GM18499 (cell line): Measurements from ENCODE around the gene COL9A3.

Experiments used
- ATAC-seq: cut with Tn5 transposase; IDR thresholded peaks from one replicate; pipeline ENCODE4 v1.9.1; 2021; ENCODE audit warnings: moderate number of reproducible peaks; ENCODE audit not compliant: insufficient read depth, unreplicated experiment

The COL9A3 gene

DNA sequence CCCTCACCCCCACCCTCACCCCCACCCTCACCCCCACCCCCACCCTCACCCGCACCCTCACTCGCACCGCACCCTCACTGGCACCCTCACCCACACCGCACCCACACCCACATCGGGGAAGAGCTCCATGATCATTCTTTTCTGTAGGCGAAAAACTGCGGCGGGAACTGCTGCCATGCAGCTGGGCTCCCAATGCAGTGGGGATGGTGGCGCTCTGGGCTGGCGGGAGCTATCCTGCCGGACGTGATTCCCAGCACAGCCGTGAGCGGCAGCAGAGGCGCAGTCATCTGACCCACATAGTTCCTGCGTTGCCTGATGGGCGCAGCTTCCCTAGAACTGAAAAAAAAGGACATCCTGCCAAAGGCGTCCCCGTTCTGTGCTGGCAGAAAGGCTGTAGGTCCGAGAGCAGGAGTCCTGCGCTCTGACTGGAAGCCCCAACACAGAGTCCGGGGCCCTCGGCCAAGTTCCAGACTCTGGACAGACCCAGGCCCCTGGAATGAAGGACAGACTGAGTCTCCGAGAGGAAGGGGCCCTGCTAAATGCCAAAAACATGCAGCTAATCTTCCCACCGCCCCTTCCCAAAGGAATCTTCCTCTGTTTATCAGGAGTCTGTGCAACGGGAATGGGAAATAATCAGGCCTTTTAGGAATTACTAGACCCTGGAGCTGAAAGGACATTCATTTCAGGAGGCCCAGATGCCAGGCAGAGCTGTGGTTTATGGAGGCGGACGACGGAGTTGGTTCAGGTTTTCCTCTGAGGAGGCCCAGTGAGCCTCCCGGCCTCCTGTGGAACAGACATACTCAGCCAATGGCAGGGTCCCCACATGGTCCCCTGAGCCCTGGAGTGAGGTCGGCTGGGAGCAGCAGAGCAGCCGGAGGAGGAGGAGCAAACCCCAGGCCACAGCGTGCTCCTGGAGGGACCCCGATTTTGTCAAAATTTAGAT, 58.8 kb downstream of the COL9A3 start:
- no peak for ATAC-seq

DNA sequence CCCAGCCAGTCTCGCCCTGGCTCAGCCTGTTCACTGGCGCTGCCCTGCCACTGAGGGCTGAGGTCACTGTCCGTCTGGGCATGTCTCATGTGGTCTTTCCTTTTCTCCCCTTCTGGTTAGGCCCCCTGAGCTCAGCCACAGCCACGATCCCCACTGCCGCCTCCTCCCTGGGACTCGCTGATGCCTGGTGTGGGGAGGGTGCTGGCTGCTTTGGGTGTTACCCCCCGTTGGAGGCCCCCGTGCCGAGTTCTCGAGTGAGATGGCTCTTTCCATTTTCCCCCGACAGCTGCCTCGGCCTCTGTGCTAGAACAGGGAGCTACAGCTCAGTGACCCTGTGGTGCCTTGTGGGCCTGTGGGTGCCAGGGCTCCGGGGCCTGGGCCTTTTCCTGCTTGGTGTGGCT, 59.7 kb downstream of the COL9A3 start:
- ATAC-seq: no peak

DNA sequence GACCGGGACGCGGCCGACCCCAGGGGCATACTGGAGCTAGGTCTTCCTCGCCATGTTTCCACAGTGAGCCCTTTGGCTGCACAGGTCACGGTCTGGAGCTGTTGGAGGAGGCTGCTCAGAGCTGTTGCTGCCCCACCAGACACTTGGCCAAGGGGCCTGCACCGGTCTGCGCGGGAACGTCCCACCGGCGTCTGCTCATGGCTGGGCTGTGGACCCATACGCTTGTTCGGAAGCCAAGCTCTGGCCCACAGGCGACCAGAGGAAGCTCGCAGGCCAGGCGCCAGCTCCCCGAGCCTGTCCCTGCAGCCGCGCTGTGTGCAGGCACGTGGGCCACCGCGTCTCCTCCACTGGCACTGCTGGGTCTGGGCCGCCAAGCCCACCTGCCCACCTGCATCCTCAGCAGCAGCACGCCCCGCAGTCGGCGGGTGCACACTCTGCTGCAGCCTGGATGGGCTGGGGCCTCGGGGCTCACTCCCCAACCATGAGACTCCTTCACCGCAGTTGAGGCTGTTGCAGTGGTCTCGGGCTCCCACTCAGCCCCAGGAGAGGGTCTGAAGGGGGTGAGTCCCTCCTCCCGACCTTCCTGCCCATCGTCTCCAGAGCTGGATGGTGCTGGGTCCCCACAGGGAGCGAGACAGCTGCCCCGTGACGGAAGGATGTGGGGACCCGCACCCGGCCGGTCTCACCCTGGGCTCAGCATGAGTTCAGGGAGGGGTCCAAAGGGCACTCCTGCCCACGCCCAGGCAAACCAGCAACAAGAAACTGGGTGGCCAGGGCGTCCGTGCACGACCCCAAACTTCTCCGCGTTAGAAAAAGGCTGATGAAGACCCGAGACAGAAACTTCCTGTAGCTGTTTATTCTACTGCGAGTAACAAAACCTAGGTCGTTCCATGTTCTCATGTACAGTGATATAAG, 60.3 kb downstream of the COL9A3 start:
- no peak for ATAC-seq

DNA sequence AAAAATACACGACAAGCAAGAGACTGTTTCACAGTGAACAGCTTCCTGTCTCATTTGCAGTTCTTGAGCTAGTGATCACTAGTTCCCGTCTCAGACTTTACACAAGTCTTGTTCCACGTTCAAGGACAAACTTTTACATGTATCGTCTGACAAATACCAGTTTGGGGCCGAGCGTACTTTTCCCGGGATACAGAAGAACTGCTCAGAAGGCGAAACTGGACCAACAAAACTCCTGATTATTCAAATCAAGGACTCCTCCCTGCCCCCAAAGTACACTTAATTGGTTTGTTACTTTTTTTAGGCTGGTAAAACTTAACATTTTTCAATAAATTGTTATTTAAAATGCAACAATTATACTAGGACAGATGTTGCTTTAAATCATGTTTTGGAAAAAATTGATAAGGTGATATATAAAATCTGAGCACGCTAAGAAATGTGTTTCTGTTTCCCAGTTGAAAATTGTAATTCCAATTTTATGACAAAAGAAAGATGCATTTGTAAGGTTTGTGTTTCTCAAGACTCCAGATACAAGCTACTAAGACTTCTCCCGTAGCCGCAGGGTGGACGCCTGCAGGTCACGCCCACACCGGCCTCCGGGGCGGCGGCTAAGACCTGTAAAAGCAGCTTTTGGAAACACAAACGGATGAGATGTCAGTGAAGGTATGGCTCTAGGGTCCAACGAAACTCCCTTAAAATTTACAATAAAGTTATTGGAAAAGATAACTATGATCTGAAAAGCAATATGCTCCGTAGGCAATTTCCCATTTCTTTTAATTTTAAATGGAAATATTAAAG, 61.6 kb downstream of the COL9A3 start:
- ATAC-seq: no peak

DNA sequence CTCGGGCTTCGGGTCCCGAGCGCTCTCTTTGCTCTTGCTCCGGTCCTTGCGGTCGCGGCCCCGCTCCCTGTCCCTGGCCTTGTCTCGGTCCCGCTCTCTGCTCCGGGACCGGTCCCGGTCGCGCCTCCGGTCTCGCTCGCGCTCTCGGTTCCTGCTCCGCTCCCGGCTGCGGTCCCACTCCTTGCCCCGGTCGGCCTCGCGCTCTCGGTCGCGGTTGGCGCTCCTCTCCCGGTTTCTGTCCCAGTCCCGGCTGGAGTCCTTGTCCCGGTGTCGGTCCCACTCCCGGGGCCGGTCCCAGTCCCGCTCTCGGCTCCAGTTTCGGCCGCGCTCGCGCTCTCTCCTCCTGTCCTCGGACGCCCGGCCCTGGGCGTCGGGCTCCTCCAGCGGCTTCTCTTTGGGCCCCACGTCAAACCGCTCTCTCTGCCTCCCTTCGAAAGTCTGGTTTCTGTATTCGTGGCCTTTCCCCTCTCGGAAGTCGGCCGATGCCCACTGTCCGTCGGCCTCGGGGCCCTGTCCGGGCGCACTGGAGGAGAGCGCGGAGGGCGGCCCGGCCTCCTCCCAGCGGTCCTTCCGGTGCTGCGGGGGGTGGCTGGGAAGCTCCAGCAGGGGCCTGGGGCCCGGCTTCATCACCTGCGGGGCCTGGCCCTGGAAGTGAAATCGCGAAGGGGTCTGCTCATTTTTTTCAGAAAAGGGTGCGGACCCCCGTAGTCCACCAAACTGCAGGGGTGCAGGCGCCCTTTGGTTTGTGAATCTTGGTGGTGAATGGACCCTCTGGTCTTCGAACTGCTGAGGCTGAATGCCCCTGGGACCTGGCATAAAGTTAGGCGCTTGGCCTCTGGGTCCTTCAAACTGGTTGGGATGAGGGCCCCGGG, 62.7 kb downstream of the COL9A3 start:
- no peak for ATAC-seq

DNA sequence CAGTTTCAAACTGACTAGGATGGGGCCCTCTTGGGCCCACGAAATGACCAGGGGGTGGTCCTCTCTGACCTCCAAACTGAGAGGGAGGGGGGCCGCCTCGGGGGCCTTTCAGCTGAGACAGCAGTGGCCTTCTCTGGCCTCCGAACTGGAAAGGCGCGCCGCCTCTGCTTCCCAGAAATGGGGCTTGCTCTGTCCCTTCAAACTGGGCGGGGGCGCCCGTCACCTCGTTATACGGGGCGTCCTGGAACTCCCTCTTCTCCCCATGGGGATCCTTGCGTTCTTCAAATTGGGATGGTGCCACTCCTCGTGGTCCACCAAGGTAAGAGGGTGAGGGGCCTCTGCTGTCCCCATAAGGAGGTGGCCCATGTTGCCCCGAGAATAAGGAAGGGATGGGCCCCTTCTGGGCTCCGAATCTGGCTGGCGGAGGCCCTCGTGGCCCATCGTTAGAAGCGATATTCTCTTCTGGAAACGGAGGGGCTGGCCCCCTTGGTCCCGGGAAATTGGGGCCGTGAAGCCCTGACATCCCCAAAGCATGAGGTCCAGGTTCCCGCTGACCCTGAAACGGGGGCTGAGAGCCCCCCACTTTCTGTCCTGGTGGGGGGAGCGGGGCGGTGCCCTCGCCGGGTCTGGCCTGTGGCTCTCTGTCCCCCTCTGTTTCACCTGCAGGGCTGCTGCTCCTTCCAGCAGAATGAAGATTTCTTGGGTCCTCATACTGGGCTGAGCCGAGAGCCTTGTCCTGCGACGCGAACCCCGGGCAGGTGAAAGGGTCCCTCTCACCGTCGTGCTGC, 63.5 kb downstream of the COL9A3 start:
- ATAC-seq: no peak

DNA sequence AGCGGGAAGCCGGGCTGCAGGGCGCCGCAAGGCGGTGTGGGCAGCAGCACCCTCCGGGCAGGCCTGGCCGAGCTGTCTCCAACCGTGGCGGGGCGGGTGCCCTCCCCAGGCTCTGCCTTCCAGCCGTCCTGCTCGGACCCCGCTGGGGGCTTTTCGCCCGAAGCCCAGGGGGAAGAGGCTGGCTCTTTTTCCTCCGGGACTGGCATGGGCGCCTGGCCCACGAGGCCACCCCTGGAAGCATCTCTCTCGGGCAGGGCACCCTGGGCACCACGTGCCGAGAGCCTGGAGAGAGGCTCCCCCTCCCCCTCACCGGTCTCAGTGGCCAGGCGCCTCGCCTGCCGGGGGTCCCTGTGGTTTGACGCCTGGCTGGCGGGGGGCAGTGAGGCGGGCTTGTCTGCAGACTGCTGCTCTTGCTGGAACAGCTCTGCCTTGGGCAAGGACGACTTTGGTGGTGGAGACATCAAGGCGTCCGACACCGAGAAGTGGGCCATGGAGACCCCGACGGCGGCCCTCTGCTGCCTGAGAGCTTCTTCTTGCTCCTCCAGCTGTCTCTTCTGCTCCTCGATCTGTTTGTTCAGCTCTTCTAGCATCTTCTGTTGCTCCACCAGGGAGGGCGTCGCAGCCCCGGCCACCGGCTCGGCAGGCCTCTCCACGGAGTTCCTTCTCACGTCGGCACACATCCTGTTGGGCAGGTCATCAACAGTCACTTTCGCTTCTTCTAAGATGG, 64.2 kb downstream of the COL9A3 start:
- ATAC-seq: no peak

DNA sequence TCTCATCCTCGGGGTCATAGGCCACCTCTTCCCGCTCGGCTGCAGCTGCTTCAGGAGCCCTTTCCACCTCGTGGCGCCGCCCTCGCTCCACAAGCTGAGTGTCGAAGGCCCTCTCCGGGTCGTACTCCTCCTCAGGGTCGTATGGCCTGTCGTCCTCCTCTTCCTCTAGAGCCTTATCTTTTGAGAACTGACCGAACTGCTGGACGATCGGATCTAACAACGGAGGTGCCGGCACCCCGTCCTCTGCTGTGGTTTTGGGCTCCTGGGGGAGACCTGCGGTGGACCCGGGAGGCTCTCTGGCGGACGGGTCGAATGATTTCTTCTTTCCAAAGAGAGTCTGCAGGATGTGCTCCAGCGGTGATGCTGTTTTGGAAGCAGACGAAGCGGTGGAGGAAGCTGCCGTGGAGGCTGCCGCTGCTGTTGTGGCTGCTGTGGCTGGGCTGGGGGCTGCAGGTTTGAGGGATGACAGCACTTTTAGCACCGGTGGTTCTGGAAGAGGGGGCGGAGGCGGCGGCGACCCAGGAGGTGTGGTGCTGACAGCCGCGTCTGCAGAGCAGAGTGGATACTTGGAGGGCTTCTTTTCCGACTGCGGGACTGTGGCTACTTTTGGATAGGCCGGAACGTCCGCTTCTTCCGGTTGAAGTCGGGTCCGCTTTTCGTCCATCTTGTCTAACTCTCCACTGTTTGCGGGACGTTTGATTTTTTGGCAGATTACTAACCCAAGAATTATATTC, 65.0 kb downstream of the COL9A3 start:
- no peak for ATAC-seq

DNA sequence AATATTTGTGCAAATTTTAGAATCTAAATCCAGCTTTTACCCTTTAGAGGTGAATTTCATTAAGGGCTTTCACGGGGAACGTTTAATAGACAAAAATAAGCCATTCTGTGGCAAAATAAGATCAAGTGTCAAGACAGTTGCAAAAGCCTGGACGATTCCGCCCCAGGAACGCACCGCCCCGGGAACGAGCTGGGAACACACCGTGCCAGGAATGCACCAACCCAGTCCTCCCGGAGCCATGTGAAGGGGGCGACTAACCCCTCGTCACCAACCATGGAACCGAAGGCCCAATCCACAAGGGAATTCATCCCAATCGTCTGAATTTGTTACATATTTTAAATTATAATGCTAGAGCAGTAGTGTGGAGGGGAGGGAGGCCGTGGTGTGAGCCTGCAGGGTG, 65.6 kb downstream of the COL9A3 start:
- no peak for ATAC-seq

DNA sequence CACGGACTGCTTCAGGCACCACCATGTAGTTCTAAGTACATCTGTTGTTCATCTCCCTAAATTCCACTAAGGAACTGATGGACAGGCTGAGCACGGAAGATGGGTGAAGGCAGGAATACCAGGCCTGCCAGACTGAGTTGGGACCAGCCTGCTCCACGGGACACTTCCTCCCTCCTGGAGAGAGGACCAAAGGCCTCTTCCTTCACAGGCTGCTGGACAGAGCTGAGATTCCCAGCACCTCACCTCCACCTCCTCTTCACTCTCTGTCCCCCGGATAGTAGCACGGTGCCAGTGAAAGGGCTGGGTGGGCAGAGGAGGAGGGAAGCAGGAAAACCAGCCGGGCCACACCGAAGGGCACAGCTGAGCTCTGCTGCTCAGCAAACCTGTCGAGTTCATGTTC, 67.7 kb downstream of the COL9A3 start:
- ATAC-seq: no peak

DNA sequence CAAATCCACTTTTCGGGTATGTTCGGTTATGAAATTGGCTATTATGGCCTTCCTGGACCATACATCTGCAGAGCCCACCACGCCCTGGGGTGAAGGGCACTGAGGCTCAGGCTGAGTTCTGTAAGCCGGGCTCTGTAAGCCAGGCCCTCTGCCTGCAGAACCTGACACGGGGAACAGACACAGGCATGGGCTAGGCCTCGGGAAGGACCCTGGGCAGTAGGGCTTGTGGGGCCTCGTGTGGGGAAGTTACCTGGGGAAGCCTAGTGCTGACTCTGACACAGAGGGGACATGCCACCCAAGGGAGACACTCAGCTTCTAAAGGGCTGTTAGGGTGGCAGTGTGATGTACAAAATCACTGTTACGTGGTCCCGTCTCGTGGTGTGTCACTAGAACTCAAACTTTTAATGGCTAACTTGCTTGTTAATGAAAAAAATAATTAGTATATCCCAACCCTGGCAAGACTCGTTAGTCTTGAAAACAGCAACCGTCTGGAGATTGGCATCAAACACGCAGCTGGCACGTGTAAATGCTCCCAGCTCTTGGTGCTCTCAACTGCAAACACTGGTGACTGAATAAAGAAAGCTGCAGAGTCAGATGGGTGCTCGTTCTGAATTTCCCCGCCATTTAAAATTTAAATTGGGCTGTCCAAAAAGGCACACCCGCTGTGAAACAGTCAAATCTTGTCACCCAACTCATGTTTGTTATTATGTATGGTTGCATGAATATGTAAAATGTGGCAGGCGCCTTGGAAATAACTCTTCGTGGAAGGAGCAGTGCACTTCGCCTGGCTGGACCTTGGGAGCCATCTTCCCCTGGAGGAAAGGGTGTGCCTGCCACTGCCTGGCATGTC, 68.4 kb downstream of the COL9A3 start:
- no peak for ATAC-seq

DNA sequence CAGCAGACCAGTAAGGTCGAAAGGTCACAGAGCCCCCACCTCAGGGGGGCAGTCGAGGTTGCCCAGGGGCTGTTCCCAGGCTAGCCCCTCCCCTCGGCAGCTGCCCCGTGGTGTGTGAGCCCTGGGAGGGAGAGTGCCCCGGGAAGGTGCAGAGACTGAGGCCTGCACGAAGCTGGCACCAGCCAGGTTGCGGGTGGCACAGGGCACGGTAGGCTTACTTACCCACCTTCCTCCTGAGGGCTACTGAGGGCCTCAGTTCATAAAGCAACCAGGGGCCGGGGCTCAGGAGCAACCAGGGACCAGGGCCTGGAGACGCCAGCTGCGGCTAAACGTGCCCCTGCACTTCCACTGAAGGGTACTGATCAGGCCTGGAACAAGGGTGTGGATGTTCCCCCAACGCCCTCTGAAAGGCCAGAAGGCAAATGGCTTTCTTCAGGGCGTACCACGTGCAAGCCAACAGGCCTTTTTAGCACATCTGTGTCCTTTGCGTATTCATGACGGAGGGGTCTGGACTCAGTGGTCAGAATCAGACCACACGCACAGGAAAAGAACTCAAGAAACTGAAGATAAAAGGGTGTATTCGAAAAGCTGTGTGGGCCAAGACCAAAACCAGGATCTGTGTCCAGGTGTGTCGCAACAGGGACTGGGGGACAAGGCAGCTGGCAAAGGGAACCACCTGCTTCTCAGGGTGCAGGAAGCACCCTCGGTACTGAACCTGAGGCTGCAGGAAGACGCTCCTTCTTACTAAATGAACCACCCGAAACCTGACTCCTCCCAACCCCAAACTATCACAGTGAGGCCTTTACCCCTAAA, 69.3 kb downstream of the COL9A3 start:
- ATAC-seq: no peak

DNA sequence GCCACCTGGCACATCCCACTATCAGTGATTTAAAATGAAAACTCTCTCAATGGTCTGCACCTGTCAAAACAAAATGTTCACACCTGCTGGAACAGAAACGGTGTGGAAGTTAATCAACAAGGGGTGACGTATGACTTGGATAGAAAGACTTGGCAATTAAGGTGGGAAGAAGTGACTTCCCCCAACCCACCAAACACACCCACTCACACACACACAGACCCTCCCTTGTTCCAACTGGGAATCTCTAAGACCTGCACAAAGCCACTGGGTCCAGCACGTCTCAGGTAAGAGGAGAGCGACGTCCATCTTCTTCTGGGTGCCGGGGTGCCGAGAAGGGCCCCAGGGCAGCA, 69.8 kb downstream of the COL9A3 start:
- no peak for ATAC-seq

DNA sequence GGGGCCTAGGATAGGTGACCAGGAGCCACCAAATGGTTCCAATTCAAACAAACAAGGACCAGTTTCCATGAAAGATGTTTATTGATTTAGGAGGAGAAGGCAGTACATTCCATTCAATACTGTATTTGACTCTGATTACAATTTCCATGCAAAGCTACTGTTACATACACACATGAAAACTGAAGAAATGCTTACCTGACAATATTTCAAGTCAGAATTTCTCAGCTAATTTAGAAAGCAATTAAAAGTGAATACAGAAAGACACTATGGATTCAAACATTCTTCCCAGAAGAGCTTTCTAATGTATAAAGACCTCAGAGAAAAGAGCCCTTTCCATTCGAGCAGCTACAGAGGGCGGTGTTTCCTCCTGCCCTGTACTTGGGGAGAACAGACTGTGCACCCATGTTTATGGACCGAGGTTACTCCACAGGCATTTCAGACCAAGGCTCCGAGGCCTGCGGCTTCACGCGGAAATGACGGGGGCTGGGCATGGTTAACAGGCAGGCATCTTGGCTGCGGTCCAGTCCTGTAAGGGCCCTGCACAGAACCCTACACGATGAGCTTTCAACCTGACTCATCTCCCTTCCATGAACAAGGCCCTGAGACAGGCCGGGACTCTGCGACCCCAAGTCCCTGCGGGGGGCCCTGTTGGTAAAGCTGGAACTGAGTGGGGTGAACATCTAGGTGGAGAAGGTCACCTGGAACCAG, 70.5 kb downstream of the COL9A3 start:
- ATAC-seq: no peak

DNA sequence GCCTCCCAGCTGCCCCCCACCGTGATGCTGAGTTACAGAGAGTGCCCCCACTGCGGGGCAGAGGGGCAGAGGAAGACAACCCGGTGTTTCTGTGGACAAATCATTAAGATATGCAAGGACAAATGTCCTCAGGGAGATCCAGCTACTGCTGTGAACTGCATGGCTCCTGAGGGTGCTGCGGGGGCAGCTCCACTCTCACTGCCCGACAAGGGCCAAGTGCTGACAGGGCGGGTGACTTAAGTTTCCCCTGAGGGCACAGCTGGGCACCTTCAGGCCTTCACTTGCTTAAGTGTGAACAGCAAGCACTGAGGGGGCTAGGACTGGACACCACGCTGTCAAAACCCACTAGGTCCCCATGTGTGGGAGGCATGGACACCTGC, 71.0 kb downstream of the COL9A3 start:
- no peak for ATAC-seq
